H9 (cell line): Measurements from ENCODE around the gene CEP128. TPM values are rescaled to one million over a fixed set of nuclear protein-coding genes. Genes with fewer than 3 reads are reported as not detected.

Source experiments
- DNase-seq: peaks from one replicate; pipeline ENCODE4 v3.0.0-alpha.2; 2017
- H2AFZ ChIP-seq: one replicate; pipeline ENCODE4 v1.6.1; 2013; ENCODE audit warnings: mild to moderate bottlenecking, low read length, control low read depth, moderate library complexity
- H2AK5ac ChIP-seq: 2 replicates; pipeline ENCODE4 v1.6.1; 2013; ENCODE audit warnings: low read length, control low read depth, mixed read lengths; ENCODE audit not compliant: insufficient read length
- H2BK120ac ChIP-seq: one replicate; pipeline ENCODE4 v1.6.1; 2013; ENCODE audit warnings: low read depth, mild to moderate bottlenecking, low read length, control low read depth, inconsistent platforms; ENCODE audit not compliant: poor library complexity, severe bottlenecking
- H2BK12ac ChIP-seq: 2 replicates; pipeline ENCODE4 v1.6.1; 2013; ENCODE audit warnings: low read length, control low read depth, mixed read lengths, low read depth; ENCODE audit not compliant: insufficient read length
- H2BK15ac ChIP-seq: 2 replicates; pipeline ENCODE4 v1.6.1; 2013; ENCODE audit warnings: low read depth, low read length, control low read depth
- H2BK20ac ChIP-seq: one replicate; pipeline ENCODE4 v1.6.1; 2013; ENCODE audit warnings: low read depth, mild to moderate bottlenecking, low read length, control low read depth, inconsistent platforms; ENCODE audit not compliant: poor library complexity, severe bottlenecking
- H2BK5ac ChIP-seq: 2 replicates; pipeline ENCODE4 v1.6.1; 2013; ENCODE audit warnings: low read length, control low read depth, mixed read lengths; ENCODE audit not compliant: insufficient read length
- H3K14ac ChIP-seq: 2 replicates; pipeline ENCODE4 v1.6.1; 2013; ENCODE audit warnings: low read length, control low read depth; ENCODE audit not compliant: insufficient read depth
- H3K18ac ChIP-seq: 2 replicates; pipeline ENCODE4 v1.6.1; 2013; ENCODE audit warnings: low read depth, mild to moderate bottlenecking, mixed read lengths, low read length, control low read depth; ENCODE audit not compliant: insufficient read length
- H3K23ac ChIP-seq: 2 replicates; pipeline ENCODE4 v1.6.1; 2013; ENCODE audit warnings: low read length, control low read depth, mixed read lengths, low read depth; ENCODE audit not compliant: insufficient read length
- H3K23me2 ChIP-seq: 2 replicates; pipeline ENCODE4 v1.6.1; 2013; ENCODE audit warnings: low read depth, mild to moderate bottlenecking, mixed read lengths, low read length, control low read depth; ENCODE audit not compliant: insufficient read length, poor library complexity, severe bottlenecking
- H3K27ac ChIP-seq: 2 replicates; pipeline ENCODE4 v1.5.1; 2013; ENCODE audit warnings: low read length, control low read depth, mixed read lengths, low read depth; ENCODE audit not compliant: insufficient read length
- H3K27me3 ChIP-seq: 2 replicates; pipeline ENCODE4 v1.6.1; 2013; ENCODE audit warnings: low read length, control low read depth, inconsistent platforms; ENCODE audit not compliant: insufficient read depth
- H3K4ac ChIP-seq: 2 replicates; pipeline ENCODE4 v1.6.1; 2013; ENCODE audit warnings: low read depth, mild to moderate bottlenecking, control low read depth, inconsistent platforms, low read length, moderate library complexity
- H3K4me1 ChIP-seq: 2 replicates; pipeline ENCODE4 v1.6.1; 2013; ENCODE audit warnings: low read length, control low read depth, inconsistent platforms; ENCODE audit not compliant: insufficient read depth
- H3K4me2 ChIP-seq: 2 replicates; pipeline ENCODE4 v1.6.1; 2013; ENCODE audit warnings: low read length, control low read depth, mixed read lengths; ENCODE audit not compliant: insufficient read length, insufficient read depth
- H3K56ac ChIP-seq: 2 replicates; pipeline ENCODE4 v1.6.1; 2013; ENCODE audit warnings: low read depth, mild to moderate bottlenecking, mixed read lengths, low read length, control low read depth; ENCODE audit not compliant: insufficient read length
- H3K79me1 ChIP-seq: 2 replicates; pipeline ENCODE4 v1.6.1; 2013; ENCODE audit warnings: low read depth, mild to moderate bottlenecking, moderate library complexity, low read length, control low read depth, inconsistent platforms; ENCODE audit not compliant: insufficient read depth, poor library complexity, severe bottlenecking
- H3K79me2 ChIP-seq: 2 replicates; pipeline ENCODE4 v1.6.1; 2013; ENCODE audit warnings: low read length, control low read depth, inconsistent platforms; ENCODE audit not compliant: insufficient read depth
- H3K9ac ChIP-seq: 2 replicates; pipeline ENCODE4 v1.6.1; 2013; ENCODE audit warnings: low read length, control low read depth, mixed read lengths; ENCODE audit not compliant: insufficient read length; ENCODE audit errors: extremely low read depth
- H3K9me3 ChIP-seq: one replicate; pipeline ENCODE4 v1.6.1; 2013; ENCODE audit warnings: low read depth, low read length, inconsistent platforms; ENCODE audit not compliant: control insufficient read depth
- H3T11ph ChIP-seq: one replicate; pipeline ENCODE4 v1.6.1; 2013; ENCODE audit warnings: mild to moderate bottlenecking, low read length, control low read depth, inconsistent platforms
- H4K20me1 ChIP-seq: one replicate; pipeline ENCODE4 v1.6.1; 2013; ENCODE audit not compliant: control insufficient read depth, insufficient read length, insufficient read depth
- H4K5ac ChIP-seq: 2 replicates; pipeline ENCODE4 v1.6.1; 2013; ENCODE audit warnings: low read depth, mild to moderate bottlenecking, mixed read lengths, low read length, control low read depth; ENCODE audit not compliant: insufficient read length
- H4K8ac ChIP-seq: replicated peaks from 2 replicates; pipeline ENCODE4 v1.6.1; 2013; ENCODE audit warnings: low read length, control low read depth, mixed read lengths, low read depth; ENCODE audit not compliant: insufficient read length
- H4K91ac ChIP-seq: 2 replicates; pipeline ENCODE4 v1.6.1; 2013; ENCODE audit warnings: low read depth, mild to moderate bottlenecking, moderate library complexity, mixed read lengths, low read length, control low read depth; ENCODE audit not compliant: insufficient read length
- H3K27ac Mint-ChIP-seq, 3 experiments: 2 replicates in 2 of 3; 3 replicates in 1 of 3; pipeline ENCODE4 v1.8.0; 2020 to 2021; ENCODE audit warnings: mixed read lengths in 3 of 3, mild to moderate bottlenecking in 1 of 3, moderate library complexity in 1 of 3
- H3K27me3 Mint-ChIP-seq: 2 replicates; pipeline ENCODE4 v1.8.0; 2021; ENCODE audit warnings: low read depth, mild to moderate bottlenecking, moderate library complexity, mixed read lengths
- H3K36me3 Mint-ChIP-seq, 3 experiments: 2 replicates in 2 of 3; 3 replicates in 1 of 3; pipeline ENCODE4 v1.8.0; 2020 to 2021; ENCODE audit warnings: low read depth in 3 of 3, mixed read lengths in 3 of 3; ENCODE audit not compliant: insufficient read depth in 1 of 3
- H3K4me1 Mint-ChIP-seq, 2 experiments: 2 replicates each; pipeline ENCODE4 v1.8.0; 2020; ENCODE audit warnings: mixed read lengths in 2 of 2
- H3K4me3 Mint-ChIP-seq, 2 experiments: 2 replicates in 1 of 2; 3 replicates in 1 of 2; pipeline ENCODE4 v1.8.0; 2020 to 2021; ENCODE audit warnings: mild to moderate bottlenecking in 2 of 2, mixed read lengths in 2 of 2, moderate library complexity in 1 of 2
- H3K9me3 Mint-ChIP-seq, 2 experiments: 2 replicates in 1 of 2; 3 replicates in 1 of 2; pipeline ENCODE4 v1.8.0; 2020; ENCODE audit warnings: mild to moderate bottlenecking in 2 of 2, mixed read lengths in 2 of 2, moderate library complexity in 1 of 2
- CTCF ChIP-seq: fragments of 200-600 bp; sonication (generic); conservative IDR thresholded peaks from 3 replicates; pipeline ENCODE4 v1.8.0; 2021; ENCODE audit warnings: antibody characterized with exemption, mild to moderate bottlenecking
- WGBS: extraction: QIAGEN DNeasy Blood & Tissue Kit; methylation state at CpG from one replicate; pipeline ENCODE4 v1.1.7; 2013; ENCODE audit warnings: missing lambda C conversion rate, low lambda C conversion rate, mixed read lengths; ENCODE audit not compliant: insufficient read length; ENCODE audit errors: extremely low coverage; 5-methylcytosine and 5-hydroxymethylcytosine counted together
- total RNA-seq: library from RNA; stranded (reverse); gene quantifications from 2 replicates; pipeline ENCODE4 v1.2.1, GENCODE V29; 2021

Gene CEP128
- total RNA-seq, 1 experiment from 2014 or later, result 16.3 TPM

- Histone ChIP-seq H3K9me3 (no peaks in the 10 kb centered on the region), H3K79me1 (no peaks in the 10 kb centered on the region), H4K8ac (no peak overlapping the region), H3T11ph (no peak overlapping the region), H2BK120ac (no peak overlapping the region), H3K79me2 (no peaks in the 10 kb centered on the region), H4K20me1 (no peaks in the 10 kb centered on the region), H4K5ac (no peak overlapping the region), H3K9ac (no peak overlapping the region), H3K56ac (no peak overlapping the region), H3K23me2 (no peaks in the 10 kb centered on the region), H2BK15ac (no peak overlapping the region), H3K4me2 (no peak overlapping the region), H3K23ac (no peak overlapping the region), H2BK12ac (no peak overlapping the region), H3K4ac (no peak overlapping the region), H3K18ac (no peak overlapping the region), H3K14ac (no peak overlapping the region), H2AFZ (no peak overlapping the region), H3K27me3 (no peaks in the 10 kb centered on the region), H2BK5ac (no peak overlapping the region), H2BK20ac (no peak overlapping the region), H3K27ac (no peak overlapping the region), H2AK5ac (no peak overlapping the region), H3K4me1 (no peaks in the 10 kb centered on the region), H4K91ac (no peak overlapping the region)
- no peak for TF ChIP-seq CTCF
- H3K36me3 Mint-ChIP-seq, result no peaks in the 10 kb centered on the region
- no peak for DNase-seq
- no peaks in the 10 kb centered on the region for H3K4me1 Mint-ChIP-seq
- WGBS, result no CpG with 5 or more reads among the region's 1 CpG
- H3K4me3 Mint-ChIP-seq, result no peak overlapping the region
- no peaks in the 10 kb centered on the region for H3K9me3 Mint-ChIP-seq
- H3K27me3 Mint-ChIP-seq, result no peaks in the 10 kb centered on the region
- no peak overlapping the region for H3K27ac Mint-ChIP-seq
Measured at GRCh38 chr14:80602946-80603345, 338.6 kb downstream of the CEP128 start.
